ENCODE measurements around the gene CDCP2.

GRCh38 chr1:54084794-54085193, 68.0 kb downstream of the CDCP2 start:
- TF ChIP-seq, protein P1, sequence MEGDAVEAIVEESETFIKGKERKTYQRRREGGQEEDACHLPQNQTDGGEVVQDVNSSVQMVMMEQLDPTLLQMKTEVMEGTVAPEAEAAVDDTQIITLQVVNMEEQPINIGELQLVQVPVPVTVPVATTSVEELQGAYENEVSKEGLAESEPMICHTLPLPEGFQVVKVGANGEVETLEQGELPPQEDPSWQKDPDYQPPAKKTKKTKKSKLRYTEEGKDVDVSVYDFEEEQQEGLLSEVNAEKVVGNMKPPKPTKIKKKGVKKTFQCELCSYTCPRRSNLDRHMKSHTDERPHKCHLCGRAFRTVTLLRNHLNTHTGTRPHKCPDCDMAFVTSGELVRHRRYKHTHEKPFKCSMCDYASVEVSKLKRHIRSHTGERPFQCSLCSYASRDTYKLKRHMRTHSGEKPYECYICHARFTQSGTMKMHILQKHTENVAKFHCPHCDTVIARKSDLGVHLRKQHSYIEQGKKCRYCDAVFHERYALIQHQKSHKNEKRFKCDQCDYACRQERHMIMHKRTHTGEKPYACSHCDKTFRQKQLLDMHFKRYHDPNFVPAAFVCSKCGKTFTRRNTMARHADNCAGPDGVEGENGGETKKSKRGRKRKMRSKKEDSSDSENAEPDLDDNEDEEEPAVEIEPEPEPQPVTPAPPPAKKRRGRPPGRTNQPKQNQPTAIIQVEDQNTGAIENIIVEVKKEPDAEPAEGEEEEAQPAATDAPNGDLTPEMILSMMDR (IDR thresholded peaks at IDR 0.05), result no peak
- no peak for TF ChIP-seq POLR2A (IDR thresholded peaks at IDR 0.05)

Data from esophagus squamous epithelium (tissue), 4 donors.